GM12874 (cell line): ENCODE data around the gene TNFAIP8L3.

Source experiments
- CTCF ChIP-seq: IDR thresholded peaks from 2 replicates; pipeline ENCODE4 v1.5.1; 2011; ENCODE audit warnings: low read depth, mild to moderate bottlenecking, control low read depth, low read length, moderate library complexity; ENCODE audit not compliant: insufficient read depth

The TNFAIP8L3 gene

GRCh38 chr15:51030649-51031316 is 63.9 kb downstream of the TNFAIP8L3 start:
- no peak for TF ChIP-seq CTCF

- no peak for TF ChIP-seq CTCF
These were observed 69.3 kb downstream of the TNFAIP8L3 start for GRCh38 chr15:51025454-51025846.

GRCh38 chr15:51024735-51025453 is 69.8 kb downstream of the TNFAIP8L3 start:
- no peak for TF ChIP-seq CTCF

- TF ChIP-seq CTCF: no peak
These were observed 71.2 kb downstream of the TNFAIP8L3 start for GRCh38 chr15:51023499-51023898.

GRCh38 chr15:51022206-51022605 is 72.5 kb downstream of the TNFAIP8L3 start:
- no peak for TF ChIP-seq CTCF

GRCh38 chr15:51016615-51017014 is 78.1 kb downstream of the TNFAIP8L3 start:
- no peak for TF ChIP-seq CTCF

GRCh38 chr15:51011212-51011611 is 83.5 kb downstream of the TNFAIP8L3 start:
- TF ChIP-seq CTCF: no peak
